SK-N-SH treated with all-trans-retinoic acid at 6 μM for 48 hours (cell line): ENCODE measurements around the gene WEE2.

Source experiments
- CSDC2 ChIP-seq: fragments of 250-450 bp; sonication (Bioruptor Pico); IDR thresholded peaks from 2 replicates; pipeline ENCODE4 v1.5.0; 2020; ENCODE audit warnings: mild to moderate bottlenecking, moderate library complexity
- ISL1 ChIP-seq: fragments of 250-450 bp; sonication (Bioruptor Pico); IDR thresholded peaks from 2 replicates; pipeline ENCODE4 v2.1.2; 2022; ENCODE audit warnings: mild to moderate bottlenecking, moderate library complexity
- PPARA ChIP-seq: fragments of 250-450 bp; sonication (Bioruptor Pico); IDR thresholded peaks from 2 replicates; pipeline ENCODE4 v1.5.0; 2020; ENCODE audit warnings: mild to moderate bottlenecking, borderline replicate concordance
- SNAI2 ChIP-seq: fragments of 250-450 bp; sonication (Bioruptor Pico); IDR thresholded peaks from 2 replicates; pipeline ENCODE4 v1.5.0; 2020; ENCODE audit warnings: mild to moderate bottlenecking, moderate library complexity
- TCF4 ChIP-seq: fragments of 250-450 bp; sonication (Bioruptor Pico); IDR thresholded peaks from 2 replicates; pipeline ENCODE4 v1.8.0; 2021; ENCODE audit warnings: mild to moderate bottlenecking, moderate library complexity, borderline replicate concordance
- TOX ChIP-seq: fragments of 250-450 bp; sonication (Bioruptor Pico); IDR thresholded peaks from 2 replicates; pipeline ENCODE4 v1.8.0; 2021; ENCODE audit warnings: mild to moderate bottlenecking, moderate library complexity, borderline replicate concordance
- ZC3H10 ChIP-seq: fragments of 250-450 bp; sonication (Bioruptor Pico); IDR thresholded peaks from 2 replicates; pipeline ENCODE4 v1.5.1; 2021; ENCODE audit warnings: mild to moderate bottlenecking, moderate library complexity
- ZNF565 ChIP-seq: fragments of 450-650 bp; formaldehyde crosslinking; conservative IDR thresholded peaks from 2 replicates; pipeline ENCODE4 v1.5.0; 2020; ENCODE audit warnings: low read depth, mild to moderate bottlenecking, moderate library complexity
- ZNF70 ChIP-seq: fragments of 450-650 bp; formaldehyde crosslinking; IDR thresholded peaks from 2 replicates; pipeline ENCODE4 v1.5.0; 2020; ENCODE audit warnings: mild to moderate bottlenecking, moderate library complexity
- TF ChIP-seq, protein P1 (sequence below): fragments of 250-450 bp; sonication (Bioruptor Pico); IDR thresholded peaks from 2 replicates; pipeline ENCODE4 v1.8.0; 2020; ENCODE audit warnings: mild to moderate bottlenecking, moderate library complexity, borderline replicate concordance
- TF ChIP-seq, protein P2 (sequence below): fragments of 250-450 bp; sonication (Bioruptor Pico); IDR thresholded peaks from 2 replicates; pipeline ENCODE4 v1.5.1; 2020; ENCODE audit warnings: low read depth, mild to moderate bottlenecking, moderate library complexity
- TF ChIP-seq, protein P3 (sequence below): fragments of 250-450 bp; sonication (Bioruptor Pico); IDR thresholded peaks from 2 replicates; pipeline ENCODE4 v1.5.0; 2020; ENCODE audit warnings: mild to moderate bottlenecking, moderate library complexity
- TF ChIP-seq, protein P4 (sequence below): fragments of 250-450 bp; sonication (Bioruptor Pico); IDR thresholded peaks from 2 replicates; pipeline ENCODE4 v1.8.0; 2021; ENCODE audit warnings: low read depth, mild to moderate bottlenecking, moderate library complexity, borderline replicate concordance

DNA sequence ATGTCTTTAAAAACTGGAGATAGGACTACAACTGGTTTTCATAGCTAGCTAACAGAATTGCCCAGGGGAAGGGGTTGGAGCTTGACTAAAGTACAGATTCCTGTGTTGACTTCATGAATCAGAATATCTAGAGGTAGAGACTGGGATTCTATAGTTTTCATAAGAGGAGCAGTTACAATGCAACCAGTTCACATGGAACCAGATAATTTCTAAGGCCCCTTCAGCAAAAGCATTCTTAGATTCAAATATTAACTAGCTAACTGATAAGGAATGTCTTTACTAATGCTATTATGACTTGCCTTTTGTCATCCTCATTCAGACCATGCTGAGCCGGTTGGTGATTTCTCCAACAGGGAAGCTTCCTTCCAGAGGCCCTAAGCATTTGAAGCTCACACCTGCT is 5.7 kb downstream of the WEE2 start:
- no peak for TF ChIP-seq ZNF565 (CRISPR knock-in tag)
- TF ChIP-seq, protein P1, sequence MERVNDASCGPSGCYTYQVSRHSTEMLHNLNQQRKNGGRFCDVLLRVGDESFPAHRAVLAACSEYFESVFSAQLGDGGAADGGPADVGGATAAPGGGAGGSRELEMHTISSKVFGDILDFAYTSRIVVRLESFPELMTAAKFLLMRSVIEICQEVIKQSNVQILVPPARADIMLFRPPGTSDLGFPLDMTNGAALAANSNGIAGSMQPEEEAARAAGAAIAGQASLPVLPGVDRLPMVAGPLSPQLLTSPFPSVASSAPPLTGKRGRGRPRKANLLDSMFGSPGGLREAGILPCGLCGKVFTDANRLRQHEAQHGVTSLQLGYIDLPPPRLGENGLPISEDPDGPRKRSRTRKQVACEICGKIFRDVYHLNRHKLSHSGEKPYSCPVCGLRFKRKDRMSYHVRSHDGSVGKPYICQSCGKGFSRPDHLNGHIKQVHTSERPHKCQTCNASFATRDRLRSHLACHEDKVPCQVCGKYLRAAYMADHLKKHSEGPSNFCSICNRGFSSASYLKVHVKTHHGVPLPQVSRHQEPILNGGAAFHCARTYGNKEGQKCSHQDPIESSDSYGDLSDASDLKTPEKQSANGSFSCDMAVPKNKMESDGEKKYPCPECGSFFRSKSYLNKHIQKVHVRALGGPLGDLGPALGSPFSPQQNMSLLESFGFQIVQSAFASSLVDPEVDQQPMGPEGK, result no peak
- TF ChIP-seq TOX (CRISPR knock-in tag), result no peak
- TF ChIP-seq, protein P2, sequence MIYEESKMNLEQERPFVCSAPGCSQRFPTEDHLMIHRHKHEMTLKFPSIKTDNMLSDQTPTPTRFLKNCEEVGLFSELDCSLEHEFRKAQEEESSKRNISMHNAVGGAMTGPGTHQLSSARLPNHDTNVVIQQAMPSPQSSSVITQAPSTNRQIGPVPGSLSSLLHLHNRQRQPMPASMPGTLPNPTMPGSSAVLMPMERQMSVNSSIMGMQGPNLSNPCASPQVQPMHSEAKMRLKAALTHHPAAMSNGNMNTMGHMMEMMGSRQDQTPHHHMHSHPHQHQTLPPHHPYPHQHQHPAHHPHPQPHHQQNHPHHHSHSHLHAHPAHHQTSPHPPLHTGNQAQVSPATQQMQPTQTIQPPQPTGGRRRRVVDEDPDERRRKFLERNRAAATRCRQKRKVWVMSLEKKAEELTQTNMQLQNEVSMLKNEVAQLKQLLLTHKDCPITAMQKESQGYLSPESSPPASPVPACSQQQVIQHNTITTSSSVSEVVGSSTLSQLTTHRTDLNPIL, result no peak
- no peak for TF ChIP-seq ZNF70 (CRISPR knock-in tag)
- TF ChIP-seq TCF4 (CRISPR knock-in tag), result no peak
- no peak for TF ChIP-seq CSDC2 (CRISPR knock-in tag)
- TF ChIP-seq, protein P3, sequence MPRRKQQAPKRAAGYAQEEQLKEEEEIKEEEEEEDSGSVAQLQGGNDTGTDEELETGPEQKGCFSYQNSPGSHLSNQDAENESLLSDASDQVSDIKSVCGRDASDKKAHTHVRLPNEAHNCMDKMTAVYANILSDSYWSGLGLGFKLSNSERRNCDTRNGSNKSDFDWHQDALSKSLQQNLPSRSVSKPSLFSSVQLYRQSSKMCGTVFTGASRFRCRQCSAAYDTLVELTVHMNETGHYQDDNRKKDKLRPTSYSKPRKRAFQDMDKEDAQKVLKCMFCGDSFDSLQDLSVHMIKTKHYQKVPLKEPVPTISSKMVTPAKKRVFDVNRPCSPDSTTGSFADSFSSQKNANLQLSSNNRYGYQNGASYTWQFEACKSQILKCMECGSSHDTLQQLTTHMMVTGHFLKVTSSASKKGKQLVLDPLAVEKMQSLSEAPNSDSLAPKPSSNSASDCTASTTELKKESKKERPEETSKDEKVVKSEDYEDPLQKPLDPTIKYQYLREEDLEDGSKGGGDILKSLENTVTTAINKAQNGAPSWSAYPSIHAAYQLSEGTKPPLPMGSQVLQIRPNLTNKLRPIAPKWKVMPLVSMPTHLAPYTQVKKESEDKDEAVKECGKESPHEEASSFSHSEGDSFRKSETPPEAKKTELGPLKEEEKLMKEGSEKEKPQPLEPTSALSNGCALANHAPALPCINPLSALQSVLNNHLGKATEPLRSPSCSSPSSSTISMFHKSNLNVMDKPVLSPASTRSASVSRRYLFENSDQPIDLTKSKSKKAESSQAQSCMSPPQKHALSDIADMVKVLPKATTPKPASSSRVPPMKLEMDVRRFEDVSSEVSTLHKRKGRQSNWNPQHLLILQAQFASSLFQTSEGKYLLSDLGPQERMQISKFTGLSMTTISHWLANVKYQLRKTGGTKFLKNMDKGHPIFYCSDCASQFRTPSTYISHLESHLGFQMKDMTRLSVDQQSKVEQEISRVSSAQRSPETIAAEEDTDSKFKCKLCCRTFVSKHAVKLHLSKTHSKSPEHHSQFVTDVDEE (CRISPR knock-in tag), result no peak
- TF ChIP-seq ZC3H10 (CRISPR knock-in tag), result no peak
- TF ChIP-seq, protein P4, sequence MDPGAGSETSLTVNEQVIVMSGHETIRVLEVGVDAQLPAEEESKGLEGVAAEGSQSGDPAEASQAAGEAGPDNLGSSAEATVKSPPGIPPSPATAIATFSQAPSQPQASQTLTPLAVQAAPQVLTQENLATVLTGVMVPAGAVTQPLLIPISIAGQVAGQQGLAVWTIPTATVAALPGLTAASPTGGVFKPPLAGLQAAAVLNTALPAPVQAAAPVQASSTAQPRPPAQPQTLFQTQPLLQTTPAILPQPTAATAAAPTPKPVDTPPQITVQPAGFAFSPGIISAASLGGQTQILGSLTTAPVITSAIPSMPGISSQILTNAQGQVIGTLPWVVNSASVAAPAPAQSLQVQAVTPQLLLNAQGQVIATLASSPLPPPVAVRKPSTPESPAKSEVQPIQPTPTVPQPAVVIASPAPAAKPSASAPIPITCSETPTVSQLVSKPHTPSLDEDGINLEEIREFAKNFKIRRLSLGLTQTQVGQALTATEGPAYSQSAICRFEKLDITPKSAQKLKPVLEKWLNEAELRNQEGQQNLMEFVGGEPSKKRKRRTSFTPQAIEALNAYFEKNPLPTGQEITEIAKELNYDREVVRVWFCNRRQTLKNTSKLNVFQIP (CRISPR knock-in tag), result no peak
- no peak for TF ChIP-seq ISL1 (CRISPR knock-in tag)
- TF ChIP-seq PPARA (CRISPR knock-in tag), result no peak
- no peak for TF ChIP-seq SNAI2 (CRISPR knock-in tag)
